Upper lobe of left lung (tissue), 6 donors: ENCODE results near the gene DERA. TPM values are rescaled to one million over a fixed set of nuclear protein-coding genes. Genes with fewer than 3 reads are reported as not detected.

ENCODE experiments used
- ATAC-seq, 2 donors: fragments of 200-7000 bp; cut with Tn5 transposase; one replicate each; pipeline ENCODE4 v1.9.1; 2022; ENCODE audit warnings: mild to moderate bottlenecking in 2 of 2, moderate library complexity in 2 of 2; ENCODE audit not compliant: low FRiP score in 2 of 2
- DNase-seq, 2 donors: peaks; one replicate each; pipeline ENCODE4 v3.0.0-alpha.2; 2019 to 2020
- H3K27ac ChIP-seq, 4 donors: fragments of 200-600 bp; sonication (generic); one replicate each; pipeline ENCODE4 v1.5.1; 2016 to 2019
- H3K27me3 ChIP-seq, 4 donors: fragments of 200-600 bp; sonication (generic); one replicate each; pipeline ENCODE4 v1.5.1; 2017 to 2019
- H3K36me3 ChIP-seq, 4 donors: fragments of 200-600 bp; sonication (generic); one replicate each; pipeline ENCODE4 v1.5.1; 2016 to 2019
- H3K4me1 ChIP-seq, 4 donors: fragments of 200-600 bp; sonication (generic); one replicate each; pipeline ENCODE4 v1.5.1; 2018 to 2019
- H3K4me3 ChIP-seq, 4 donors: fragments of 200-600 bp; sonication (generic); one replicate each; pipeline ENCODE4 v1.5.1; 2017 to 2019; ENCODE audit warnings: mild to moderate bottlenecking in 2 of 4, moderate library complexity in 1 of 4
- H3K9me3 ChIP-seq, 4 donors: fragments of 200-600 bp; sonication (generic); one replicate each; pipeline ENCODE4 v1.5.1; 2018 to 2019
- EP300 ChIP-seq, 4 donors: sonication (generic); formaldehyde crosslinking; IDR thresholded peaks; one replicate each; pipeline ENCODE4 v1.5.1; 2017; ENCODE audit warnings: antibody characterized with exemption in 4 of 4, control low read depth in 2 of 4
- POLR2A ChIP-seq, 4 donors: fragments of 450-650 bp; IDR thresholded peaks; one replicate each; pipeline ENCODE4 v1.5.1; 2016 to 2017; ENCODE audit warnings: antibody characterized with exemption in 4 of 4, mild to moderate bottlenecking in 2 of 4
- POLR2AphosphoS5 ChIP-seq, 2 donors: sonication (generic); formaldehyde crosslinking; IDR thresholded peaks; one replicate each; pipeline ENCODE4 v1.5.1; 2017; ENCODE audit warnings: antibody characterized with exemption in 2 of 2
- WGBS, 2 donors: methylation state at CpG; one replicate each; pipeline ENCODE4 v1.1.5; 2017 to 2018; 5-methylcytosine and 5-hydroxymethylcytosine counted together
- total RNA-seq, 6 donors: library from RNA; depleted of rRNA in 4 of 6; stranded (reverse); fragments of >200 nt in 4 of 6; gene quantifications; one replicate each; pipeline versions ENCODE4 v1.1.0 to v1.2.1, GENCODE V29; 2016 to 2021
- TF ChIP-seq, protein P1 (sequence below), 6 experiments: fragments of 450-650 bp in 4 of 6; fragments of 200-600 bp in 2 of 6; sonication (generic) in 2 of 6; IDR thresholded peaks; one replicate each; pipeline ENCODE4 v1.5.1; 2016 to 2019; ENCODE audit warnings: antibody characterized with exemption in 6 of 6
- donor health status: DM: no; HTN: no; CAD: no; lungs with moderate emphysema.
- donor health status: DM: no; HTN: yes; CAD: no; lungs with severe emphysema.

DERA gene
- total RNA-seq, 6 donors from 2014 or later: 13.6 to 63.8 (median 39.2) TPM

DNA sequence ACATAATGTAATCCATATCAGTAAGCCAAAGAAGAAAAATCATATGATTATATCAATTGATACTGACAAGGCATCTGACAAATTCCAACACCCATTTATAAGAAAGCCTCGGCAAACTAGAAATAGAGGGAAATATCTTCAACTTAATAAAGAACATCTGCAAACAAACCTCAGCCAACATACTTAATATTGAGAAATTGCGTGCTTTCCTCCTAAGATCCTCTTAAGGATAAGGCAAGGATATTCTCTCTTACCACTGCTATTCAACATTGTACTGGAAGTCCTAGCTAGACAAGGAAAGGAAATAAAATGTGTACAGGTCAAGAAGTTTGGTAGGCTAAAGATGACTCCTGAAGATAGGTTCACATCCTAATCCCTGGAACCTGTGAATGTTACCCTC, 115.9 kb downstream of the DERA start:
- ATAC-seq: no peak
- H3K27ac ChIP-seq: no peak overlapping the region
- no peak for DNase-seq
- H3K36me3 ChIP-seq: peaks cover 0 to 7% (median 0%) of the 10 kb centered on the region in 4 donors
- H3K9me3 ChIP-seq: no peaks in the 10 kb centered on the region
- peaks cover 0 to 5% (median 0%) of the 10 kb centered on the region in 4 donors for H3K4me1 ChIP-seq
- H3K4me3 ChIP-seq: no peak overlapping the region
- WGBS, 2 donors: 61 to 66% methylated on average over 2 of the region's 2 CpGs
- TF ChIP-seq POLR2AphosphoS5 (IDR thresholded peaks at IDR 0.05) (no peak), EP300 (IDR thresholded peaks at IDR 0.05) (peak in 1 of 4 donors; percentile 84)
- TF ChIP-seq, protein P1, sequence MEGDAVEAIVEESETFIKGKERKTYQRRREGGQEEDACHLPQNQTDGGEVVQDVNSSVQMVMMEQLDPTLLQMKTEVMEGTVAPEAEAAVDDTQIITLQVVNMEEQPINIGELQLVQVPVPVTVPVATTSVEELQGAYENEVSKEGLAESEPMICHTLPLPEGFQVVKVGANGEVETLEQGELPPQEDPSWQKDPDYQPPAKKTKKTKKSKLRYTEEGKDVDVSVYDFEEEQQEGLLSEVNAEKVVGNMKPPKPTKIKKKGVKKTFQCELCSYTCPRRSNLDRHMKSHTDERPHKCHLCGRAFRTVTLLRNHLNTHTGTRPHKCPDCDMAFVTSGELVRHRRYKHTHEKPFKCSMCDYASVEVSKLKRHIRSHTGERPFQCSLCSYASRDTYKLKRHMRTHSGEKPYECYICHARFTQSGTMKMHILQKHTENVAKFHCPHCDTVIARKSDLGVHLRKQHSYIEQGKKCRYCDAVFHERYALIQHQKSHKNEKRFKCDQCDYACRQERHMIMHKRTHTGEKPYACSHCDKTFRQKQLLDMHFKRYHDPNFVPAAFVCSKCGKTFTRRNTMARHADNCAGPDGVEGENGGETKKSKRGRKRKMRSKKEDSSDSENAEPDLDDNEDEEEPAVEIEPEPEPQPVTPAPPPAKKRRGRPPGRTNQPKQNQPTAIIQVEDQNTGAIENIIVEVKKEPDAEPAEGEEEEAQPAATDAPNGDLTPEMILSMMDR (IDR thresholded peaks at IDR 0.05): no peak
- no peaks in the 10 kb centered on the region for H3K27me3 ChIP-seq

DNA sequence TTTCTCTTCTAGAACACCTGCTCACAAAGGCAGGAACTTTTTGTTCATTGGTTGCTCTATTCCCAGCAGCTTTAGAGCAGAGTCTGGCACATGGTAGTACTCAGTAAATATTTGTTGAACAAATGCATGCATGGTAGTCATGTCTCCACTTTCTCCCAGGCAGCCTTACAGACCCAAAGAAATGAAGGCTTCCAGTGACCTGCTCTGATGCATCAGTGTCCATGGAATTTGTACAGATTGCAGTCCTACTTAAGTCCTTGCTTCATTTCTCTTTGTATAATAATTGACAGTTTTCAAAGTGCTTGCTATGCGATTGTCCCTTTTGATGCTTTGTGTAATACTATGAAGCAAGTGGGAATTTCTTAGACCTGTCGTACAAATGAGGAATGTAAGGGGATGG, 119.6 kb downstream of the DERA start:
- 73 to 80% methylated on average over 2 of the region's 2 CpGs for WGBS, 2 donors
- no peak for DNase-seq
- no peak overlapping the region for H3K27ac ChIP-seq
- no peak for TF ChIP-seq POLR2A (IDR thresholded peaks at IDR 0.05)
- no peak for TF ChIP-seq POLR2AphosphoS5 (IDR thresholded peaks at IDR 0.05)
- TF ChIP-seq EP300 (IDR thresholded peaks at IDR 0.05): no peak
- TF ChIP-seq, protein P1 (IDR thresholded peaks at IDR 0.05): no peak
- peaks cover 0 to 5% (median 0%) of the 10 kb centered on the region in 4 donors for H3K4me1 ChIP-seq
- H3K4me3 ChIP-seq: no peak overlapping the region
- no peaks in the 10 kb centered on the region for H3K27me3 ChIP-seq
- H3K36me3 ChIP-seq: peaks cover 0 to 9% (median 0%) of the 10 kb centered on the region in 4 donors
- ATAC-seq: peak; percentile 28 to 49
- no peaks in the 10 kb centered on the region for H3K9me3 ChIP-seq

DNA sequence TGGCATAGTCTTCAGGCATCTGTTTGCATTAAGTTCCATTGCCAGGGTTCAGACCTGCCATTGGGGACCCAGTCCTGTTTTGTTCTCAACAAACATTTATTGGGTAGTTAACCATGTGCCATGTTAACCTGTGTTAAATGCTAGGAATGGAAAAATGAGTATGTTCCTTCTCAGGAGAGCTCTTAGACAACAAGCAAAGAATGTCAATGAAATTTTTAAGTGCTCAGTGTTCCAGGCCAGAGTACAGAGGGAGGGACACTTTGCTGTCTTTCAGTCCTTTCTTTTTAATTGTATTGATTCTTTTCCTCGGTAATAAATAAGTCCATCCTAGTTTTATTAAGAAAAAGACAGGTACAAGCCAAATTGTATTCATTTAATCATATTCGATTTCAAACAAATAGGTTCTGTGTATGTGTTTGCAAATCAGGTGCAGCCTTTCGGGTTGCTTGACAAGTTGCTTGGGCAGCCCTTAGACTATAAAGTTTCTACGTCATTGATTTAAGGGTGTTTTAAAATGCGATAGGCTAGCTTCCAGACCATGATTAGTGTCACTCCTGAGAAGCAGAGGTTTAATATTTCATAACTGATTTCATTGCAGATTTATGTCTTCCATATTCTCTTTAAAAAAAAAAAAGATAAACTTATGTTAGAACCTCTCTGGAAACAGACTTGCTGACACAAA, 123.1 kb downstream of the DERA start:
- no peaks in the 10 kb centered on the region for H3K9me3 ChIP-seq
- H3K36me3 ChIP-seq: peaks cover 0 to 21% (median 3%) of the 10 kb centered on the region in 4 donors
- H3K4me1 ChIP-seq: no peaks in the 10 kb centered on the region
- TF ChIP-seq POLR2A (IDR thresholded peaks at IDR 0.05) (no peak), POLR2AphosphoS5 (IDR thresholded peaks at IDR 0.05) (no peak), EP300 (IDR thresholded peaks at IDR 0.05) (no peak)
- TF ChIP-seq, protein P1 (IDR thresholded peaks at IDR 0.05): no peak
- no peaks in the 10 kb centered on the region for H3K27me3 ChIP-seq
- ATAC-seq: peak; percentile 43 to 80
- no peak overlapping the region for H3K4me3 ChIP-seq
- peak overlapping the region in 3 of 4 donors; percentile 24 to 31 (median 29) for H3K27ac ChIP-seq
- 64 to 83% methylated on average over 5 of the region's 5 CpGs for WGBS, 2 donors
- DNase-seq: no peak

DNA sequence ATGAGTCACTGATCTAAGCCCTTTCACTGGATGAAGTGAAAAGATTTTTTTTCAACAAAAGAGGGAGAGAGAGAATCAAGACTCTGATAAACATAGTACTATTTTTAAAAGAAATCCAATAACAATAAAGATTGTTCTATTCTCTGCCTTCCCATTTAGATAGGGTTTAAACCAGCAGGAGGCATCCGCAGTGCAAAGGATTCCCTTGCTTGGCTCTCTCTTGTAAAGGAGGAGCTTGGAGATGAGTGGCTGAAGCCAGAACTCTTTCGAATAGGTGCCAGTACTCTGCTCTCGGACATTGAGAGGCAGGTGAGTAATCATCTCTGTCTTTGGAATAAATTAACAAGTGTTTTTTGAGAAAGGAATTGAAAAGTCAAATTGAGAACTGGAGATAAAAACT, 124.9 kb downstream of the DERA start:
- no peak for ATAC-seq
- DNase-seq: no peak

More for the DNA sequence above, 124.9 kb downstream of the DERA start:
- no peak overlapping the region for H3K4me3 ChIP-seq
- H3K9me3 ChIP-seq: no peaks in the 10 kb centered on the region
- no peaks in the 10 kb centered on the region for H3K4me1 ChIP-seq
- WGBS, 2 donors: 93 to 98% methylated on average over 3 of the region's 3 CpGs
- TF ChIP-seq EP300 (IDR thresholded peaks at IDR 0.05) (no peak), POLR2AphosphoS5 (IDR thresholded peaks at IDR 0.05) (no peak), POLR2A (IDR thresholded peaks at IDR 0.05) (no peak)
- TF ChIP-seq, protein P1 (IDR thresholded peaks at IDR 0.05): no peak
- H3K36me3 ChIP-seq: peaks cover 0 to 21% (median 4%) of the 10 kb centered on the region in 4 donors
- no peak overlapping the region for H3K27ac ChIP-seq
- H3K27me3 ChIP-seq: no peaks in the 10 kb centered on the region
